HepG2 (cell line): ENCODE data around the gene DUS1L. TPM values are rescaled to one million over a fixed set of nuclear protein-coding genes. Genes with fewer than 3 reads are reported as not detected.
A peak's percentile ranks its signal among the peaks of the same experiment; 100 is the strongest.

Experiments used
- AKAP8 ChIP-seq: sonication (generic); formaldehyde crosslinking; IDR thresholded peaks from 2 replicates; pipeline ENCODE4 v1.5.1; 2020; ENCODE audit warnings: mild to moderate bottlenecking, missing genetic modification reagents
- GABPB1 ChIP-seq: IDR thresholded peaks from 2 replicates; pipeline ENCODE4 v1.6.1; 2016; ENCODE audit warnings: mild to moderate bottlenecking, missing genetic modification reagents, moderate library complexity, missing compliant biosample characterization
- HNRNPK ChIP-seq: fragments of 200-400 bp; formaldehyde crosslinking; IDR thresholded peaks from 2 replicates; pipeline ENCODE4 v1.6.1; 2018; ENCODE audit warnings: low read length, low read depth, moderate library complexity, mild to moderate bottlenecking; ENCODE audit not compliant: poor library complexity, severe bottlenecking
- MED1 ChIP-seq: sonication (generic); formaldehyde crosslinking; IDR thresholded peaks from 2 replicates; pipeline ENCODE4 v1.4.0; 2020; ENCODE audit warnings: missing genetic modification reagents
- RAD21 ChIP-seq: fragments of 450-650 bp; formaldehyde crosslinking; IDR thresholded peaks from 2 replicates; pipeline ENCODE4 v1.5.0; 2020; ENCODE audit warnings: mild to moderate bottlenecking
- RBM22 ChIP-seq: fragments of 200-400 bp; formaldehyde crosslinking; optimal IDR thresholded peaks from 2 replicates; pipeline ENCODE3; 2017; ENCODE audit warnings: mild to moderate bottlenecking, low read length, moderate library complexity
- REXO4 ChIP-seq: sonication (generic); formaldehyde crosslinking; IDR thresholded peaks from 2 replicates; pipeline ENCODE4 v1.8.0; 2022; ENCODE audit warnings: missing genetic modification reagents, mild to moderate bottlenecking, borderline replicate concordance
- SMAD3 ChIP-seq: sonication (generic); formaldehyde crosslinking; IDR thresholded peaks from 2 replicates; pipeline ENCODE4 v1.4.0; 2020; ENCODE audit warnings: missing genetic modification reagents
- SNAPC2 ChIP-seq: sonication (generic); formaldehyde crosslinking; IDR thresholded peaks from 2 replicates; pipeline ENCODE4 v1.8.1; 2022; ENCODE audit warnings: mild to moderate bottlenecking, missing genetic modification reagents
- SPEN ChIP-seq: sonication (generic); formaldehyde crosslinking; IDR thresholded peaks from 2 replicates; pipeline ENCODE4 v1.5.1; 2020; ENCODE audit warnings: low read depth, mild to moderate bottlenecking, missing genetic modification reagents
- TFE3 ChIP-seq: IDR thresholded peaks from 2 replicates; pipeline ENCODE4 v1.6.1; 2016
- XRCC5 ChIP-seq: fragments of 200-400 bp; formaldehyde crosslinking; optimal IDR thresholded peaks from 2 replicates; pipeline ENCODE3; 2017; ENCODE audit warnings: mild to moderate bottlenecking, low read length
- polyA plus RNA-seq, 8 experiments: library from polyadenylated mRNA; depleted of rRNA in 3 of 8; stranded (reverse) in 7 of 8; unstranded in 1 of 8; fragments of >200 nt; fragmentation: Illumina TruSeq in 4 of 8; extraction: Trizol in 4 of 8; gene quantifications; 2 replicates each; pipeline versions ENCODE4 v1.2.1 to v1.2.3, GENCODE V29; 2011 to 2016; ENCODE audit warnings: low read depth in 4 of 8, missing spikeins in 1 of 8, mixed read lengths in 1 of 8; ENCODE audit not compliant: insufficient read depth in 1 of 8
- total RNA-seq, 5 experiments: library from RNA; depleted of rRNA; stranded (reverse); fragments of >200 nt; fragmentation: Illumina TruSeq; extraction: Trizol; gene quantifications; 2 replicates each; pipeline ENCODE4 v1.2.3, GENCODE V29; 2016; ENCODE audit warnings: low read depth in 1 of 5
- TF ChIP-seq, protein P1 (sequence below): sonication (generic); formaldehyde crosslinking; IDR thresholded peaks from 2 replicates; pipeline ENCODE4 v1.8.0; 2022; ENCODE audit warnings: missing genetic modification reagents, mild to moderate bottlenecking, borderline replicate concordance

DUS1L gene
- total and polyA plus RNA-seq, 2 of the 13 experiments (the other 11 are each of a cell fraction or from before 2014, with no cell fraction given), result 81.0 to 109 TPM

- TF ChIP-seq SPEN (CRISPR knock-in tag) (peak; percentile 20), MED1 (CRISPR knock-in tag) (peak; percentile 73), REXO4 (CRISPR knock-in tag) (0 out of 2 replicates have a peak, but pooled peaks have one; percentile 30), SMAD3 (CRISPR knock-in tag) (no peak), AKAP8 (peak; percentile 21), GABPB1 (CRISPR knock-in tag) (peak; percentile 49; the same call in 1 of the 2 replicates), XRCC5 (peak; percentile 93), RBM22 (peak; percentile 93), HNRNPK (peak; percentile 45), RAD21 (CRISPR knock-in tag) (peak; percentile 83), TFE3 (CRISPR knock-in tag) (peak; percentile 31), SNAPC2 (CRISPR knock-in tag) (no peak)
- TF ChIP-seq, protein P1, sequence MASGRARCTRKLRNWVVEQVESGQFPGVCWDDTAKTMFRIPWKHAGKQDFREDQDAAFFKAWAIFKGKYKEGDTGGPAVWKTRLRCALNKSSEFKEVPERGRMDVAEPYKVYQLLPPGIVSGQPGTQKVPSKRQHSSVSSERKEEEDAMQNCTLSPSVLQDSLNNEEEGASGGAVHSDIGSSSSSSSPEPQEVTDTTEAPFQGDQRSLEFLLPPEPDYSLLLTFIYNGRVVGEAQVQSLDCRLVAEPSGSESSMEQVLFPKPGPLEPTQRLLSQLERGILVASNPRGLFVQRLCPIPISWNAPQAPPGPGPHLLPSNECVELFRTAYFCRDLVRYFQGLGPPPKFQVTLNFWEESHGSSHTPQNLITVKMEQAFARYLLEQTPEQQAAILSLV (CRISPR knock-in tag), result peak; percentile 18; the same call in 1 of the 2 replicates
These were observed 45.7 kb downstream of the DUS1L start (continued) for GRCh38 chr17:82019690-82020571.
